Smooth muscle cell (in vitro differentiated cells): ENCODE results near the gene GALR3. TPM values are rescaled to one million over a fixed set of nuclear protein-coding genes. Genes with fewer than 3 reads are reported as not detected.

Source experiments
- DNase-seq: peaks from one replicate; lab custom pipeline; 2025; ENCODE audit not compliant: unreplicated experiment; lab: John Stamatoyannopoulos, UW
- H2AFZ ChIP-seq: fragments of 200-600 bp; sonication (generic); 2 replicates; pipeline ENCODE4 v1.6.0; 2016; ENCODE audit warnings: antibody characterized with exemption, low read depth, mild to moderate bottlenecking
- H3F3A ChIP-seq: fragments of 200-600 bp; sonication (generic); 2 replicates; pipeline ENCODE4 v1.6.0; 2017; ENCODE audit warnings: antibody characterized with exemption, low read depth
- H3K27ac ChIP-seq: fragments of 200-600 bp; sonication (generic); 2 replicates; pipeline ENCODE4 v1.5.1; 2016; ENCODE audit warnings: low read depth, mild to moderate bottlenecking
- H3K27me3 ChIP-seq: fragments of 200-600 bp; sonication (generic); 2 replicates; pipeline ENCODE4 v1.6.1; 2016; ENCODE audit warnings: low read depth, mild to moderate bottlenecking
- H3K36me3 ChIP-seq: fragments of 200-600 bp; sonication (generic); 2 replicates; pipeline ENCODE4 v1.5.1; 2016; ENCODE audit warnings: low read depth
- H3K4me1 ChIP-seq: fragments of 200-600 bp; sonication (generic); 2 replicates; pipeline ENCODE4 v1.5.1; 2016; ENCODE audit warnings: low read depth
- H3K4me2 ChIP-seq: fragments of 200-600 bp; sonication (generic); 2 replicates; pipeline ENCODE4 v1.6.0; 2016; ENCODE audit warnings: mild to moderate bottlenecking
- H3K4me3 ChIP-seq: fragments of 200-600 bp; sonication (generic); 2 replicates; pipeline ENCODE4 v1.5.1; 2016; ENCODE audit warnings: mild to moderate bottlenecking
- H3K79me2 ChIP-seq: fragments of 200-600 bp; sonication (generic); 2 replicates; pipeline ENCODE4 v1.6.0; 2016; ENCODE audit warnings: low read depth, mild to moderate bottlenecking
- H3K9ac ChIP-seq: fragments of 200-600 bp; sonication (generic); 2 replicates; pipeline ENCODE4 v1.6.0; 2016; ENCODE audit warnings: low read depth
- H3K9me3 ChIP-seq: fragments of 200-600 bp; sonication (generic); replicated peaks from 2 replicates; pipeline ENCODE4 v1.5.1; 2016; ENCODE audit warnings: low read depth
- H4K20me1 ChIP-seq: fragments of 200-600 bp; sonication (generic); 2 replicates; pipeline ENCODE4 v1.6.0; 2016; ENCODE audit warnings: low read depth
- WGBS: methylation state at CpG from one replicate; pipeline ENCODE4 v1.1.7; 2016; ENCODE audit warnings: low lambda C conversion rate; 5-methylcytosine and 5-hydroxymethylcytosine counted together
- polyA plus RNA-seq: library from polyadenylated mRNA; unstranded; fragments of >200 nt; fragmentation: Nextera tagmentation; extraction: Ambion mirVana; gene quantifications from 2 replicates; pipeline ENCODE4 v1.2.1, GENCODE V29; 2016
- total RNA-seq: library from RNA; depleted of rRNA; stranded (reverse); fragments of >200 nt; gene quantifications from 2 replicates; pipeline ENCODE4 v1.2.3, GENCODE V29; 2014
- TF ChIP-seq, protein P1 (sequence below): fragments of 200-600 bp; sonication (generic); IDR thresholded peaks from 2 replicates; pipeline ENCODE4 v1.5.1; 2017; ENCODE audit warnings: borderline replicate concordance, mild to moderate bottlenecking, antibody characterized with exemption; ENCODE audit not compliant: insufficient read depth, poor library complexity, severe bottlenecking

Gene GALR3
- total and polyA plus RNA-seq, 2 experiments from 2014 or later: not detected

- Histone ChIP-seq H3K4me3 (peak overlapping the region; percentile 83), H3K9me3 (no peaks in the 10 kb centered on the region), H3K9ac (peak overlapping the region; percentile 92), H4K20me1 (peaks cover 36% of the 10 kb centered on the region), H2AFZ (peak overlapping the region; percentile 41), H3F3A (peaks cover 9% of the 10 kb centered on the region), H3K27me3 (no peaks in the 10 kb centered on the region), H3K4me1 (peaks cover 8% of the 10 kb centered on the region), H3K36me3 (no peaks in the 10 kb centered on the region), H3K4me2 (peak overlapping the region; percentile 88), H3K79me2 (peaks cover 30% of the 10 kb centered on the region), H3K27ac (peak overlapping the region; percentile 92)
- under 1% methylated on average over 25 of the region's 46 CpGs for WGBS
- no peak for DNase-seq
- TF ChIP-seq, protein P1, sequence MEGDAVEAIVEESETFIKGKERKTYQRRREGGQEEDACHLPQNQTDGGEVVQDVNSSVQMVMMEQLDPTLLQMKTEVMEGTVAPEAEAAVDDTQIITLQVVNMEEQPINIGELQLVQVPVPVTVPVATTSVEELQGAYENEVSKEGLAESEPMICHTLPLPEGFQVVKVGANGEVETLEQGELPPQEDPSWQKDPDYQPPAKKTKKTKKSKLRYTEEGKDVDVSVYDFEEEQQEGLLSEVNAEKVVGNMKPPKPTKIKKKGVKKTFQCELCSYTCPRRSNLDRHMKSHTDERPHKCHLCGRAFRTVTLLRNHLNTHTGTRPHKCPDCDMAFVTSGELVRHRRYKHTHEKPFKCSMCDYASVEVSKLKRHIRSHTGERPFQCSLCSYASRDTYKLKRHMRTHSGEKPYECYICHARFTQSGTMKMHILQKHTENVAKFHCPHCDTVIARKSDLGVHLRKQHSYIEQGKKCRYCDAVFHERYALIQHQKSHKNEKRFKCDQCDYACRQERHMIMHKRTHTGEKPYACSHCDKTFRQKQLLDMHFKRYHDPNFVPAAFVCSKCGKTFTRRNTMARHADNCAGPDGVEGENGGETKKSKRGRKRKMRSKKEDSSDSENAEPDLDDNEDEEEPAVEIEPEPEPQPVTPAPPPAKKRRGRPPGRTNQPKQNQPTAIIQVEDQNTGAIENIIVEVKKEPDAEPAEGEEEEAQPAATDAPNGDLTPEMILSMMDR: no peak
Measured at GRCh38 chr22:37843741-37844089, 20.5 kb downstream of the GALR3 start.

DNA sequence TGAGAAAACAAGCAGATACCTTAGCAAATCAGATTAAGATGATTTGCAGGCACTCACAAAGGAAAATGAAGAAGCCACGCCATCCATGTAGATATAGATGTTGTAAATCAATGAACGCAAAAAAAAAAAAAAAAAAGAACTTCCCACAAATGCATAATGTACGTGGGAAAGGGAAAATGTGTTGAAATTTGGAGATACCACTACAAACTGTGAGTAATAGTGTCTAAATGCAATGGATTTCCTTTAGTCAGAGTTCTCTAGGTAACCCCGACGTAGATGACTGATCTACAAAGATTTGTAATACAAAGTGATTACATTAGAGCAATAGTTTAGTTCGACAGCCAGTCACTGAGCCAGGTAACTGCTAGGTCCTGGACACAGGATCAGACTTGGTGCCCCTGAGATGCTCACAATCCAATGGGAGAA is 21.7 kb downstream of the GALR3 start:
- Histone ChIP-seq H3K4me2 (peak overlapping the region; percentile 70), H3K9ac (no peak overlapping the region), H3K4me3 (peak overlapping the region; percentile 83), H3K9me3 (no peaks in the 10 kb centered on the region), H4K20me1 (peaks cover 33% of the 10 kb centered on the region), H3K4me1 (peaks cover 10% of the 10 kb centered on the region), H2AFZ (peak overlapping the region; percentile 39), H3F3A (peaks cover 9% of the 10 kb centered on the region), H3K79me2 (peaks cover 37% of the 10 kb centered on the region), H3K27me3 (no peaks in the 10 kb centered on the region), H3K36me3 (no peaks in the 10 kb centered on the region), H3K27ac (peak overlapping the region; percentile 92)
- TF ChIP-seq, protein P1: no peak
- 94% methylated on average over 6 of the region's 6 CpGs for WGBS
- DNase-seq: no peak

DNA sequence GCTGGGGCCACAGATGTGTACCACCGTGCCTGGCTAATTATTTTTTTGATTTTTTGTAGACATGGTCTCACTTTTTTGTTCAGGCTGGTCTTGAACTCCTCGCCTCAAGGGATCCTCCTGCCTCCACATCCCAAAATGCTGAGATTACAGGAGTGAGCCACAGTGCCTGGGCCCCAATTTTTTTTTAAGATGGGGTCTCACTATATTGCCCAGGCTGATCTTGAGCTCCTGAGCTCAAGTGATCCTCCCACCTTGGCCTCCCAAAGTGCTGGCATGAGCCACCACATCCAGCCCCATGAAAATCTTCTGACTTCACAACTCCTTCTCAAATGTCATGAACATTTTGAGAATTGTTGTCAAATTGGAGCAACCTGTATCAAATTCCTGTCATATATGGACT is 23.3 kb downstream of the GALR3 start:
- no peak overlapping the region for H3K27ac ChIP-seq
- TF ChIP-seq, protein P1: no peak
- no peaks in the 10 kb centered on the region for H3K9me3 ChIP-seq
- no peak overlapping the region for H3K4me3 ChIP-seq
- no peak overlapping the region for H3K4me2 ChIP-seq
- H3F3A ChIP-seq: peaks cover 9% of the 10 kb centered on the region
- no peaks in the 10 kb centered on the region for H3K27me3 ChIP-seq
- peaks cover 42% of the 10 kb centered on the region for H3K79me2 ChIP-seq
- WGBS: 93% methylated on average over 2 of the region's 2 CpGs
- H4K20me1 ChIP-seq: peaks cover 28% of the 10 kb centered on the region
- peaks cover 20% of the 10 kb centered on the region for H3K4me1 ChIP-seq
- H2AFZ ChIP-seq: no peak overlapping the region
- H3K36me3 ChIP-seq: no peaks in the 10 kb centered on the region
- no peak overlapping the region for H3K9ac ChIP-seq
- DNase-seq: no peak

DNA sequence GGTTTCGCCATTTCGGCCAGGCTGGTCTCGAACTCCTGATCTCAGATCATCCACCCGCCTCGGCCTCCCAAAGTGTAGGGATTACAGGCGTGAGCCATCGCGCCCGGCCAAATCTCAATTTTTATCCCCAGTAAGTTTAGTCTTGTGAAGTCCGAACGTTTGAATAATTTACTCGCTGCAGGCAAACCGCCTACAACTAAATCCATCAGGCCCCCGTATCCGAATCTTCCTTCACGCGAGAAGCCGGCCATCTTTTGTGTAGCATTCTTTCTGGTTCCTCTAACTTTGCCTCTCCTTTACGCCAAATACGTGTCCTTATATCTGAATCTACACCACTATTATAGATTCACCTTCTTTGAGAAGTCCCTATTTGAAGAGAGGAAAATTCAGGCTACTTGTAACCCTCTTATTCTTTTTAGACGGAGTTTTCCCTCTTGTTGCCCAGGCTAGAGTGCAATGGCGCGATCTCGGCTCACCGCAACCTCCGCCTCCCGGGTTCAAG is 25.5 kb downstream of the GALR3 start:
- peaks cover 11% of the 10 kb centered on the region for H3K4me1 ChIP-seq
- H3K9ac ChIP-seq: peak overlapping the region; percentile 85
- H3K27me3 ChIP-seq: no peaks in the 10 kb centered on the region
- peak overlapping the region; percentile 89 for H3K27ac ChIP-seq
- DNase-seq: no peak
- H3K4me3 ChIP-seq: peak overlapping the region; percentile 71
- H3F3A ChIP-seq: no peaks in the 10 kb centered on the region
- H3K36me3 ChIP-seq: peaks cover 5% of the 10 kb centered on the region
- 27% methylated on average over 27 of the region's 27 CpGs for WGBS
- H4K20me1 ChIP-seq: peaks cover 12% of the 10 kb centered on the region
- TF ChIP-seq, protein P1: no peak
- H3K79me2 ChIP-seq: peaks cover 44% of the 10 kb centered on the region
- peak overlapping the region; percentile 88 for H2AFZ ChIP-seq
- H3K9me3 ChIP-seq: no peaks in the 10 kb centered on the region
- peak overlapping the region; percentile 96 for H3K4me2 ChIP-seq
